Liver (tissue), 9 donors: Measurements from ENCODE around the gene JAGN1. TPM values are rescaled to one million over a fixed set of nuclear protein-coding genes. Genes with fewer than 3 reads are reported as not detected.
A peak's percentile ranks its signal among the peaks of the same experiment; 100 is the strongest.

Source experiments
- DNase-seq: peaks from one replicate; pipeline ENCODE4 v3.0.0-alpha.2; 2017; ENCODE audit warnings: low spot score
- H3K27ac ChIP-seq, 2 donors: one replicate each; pipeline ENCODE4 v1.7.0; 2013; ENCODE audit warnings: inconsistent platforms in 2 of 2, low read length in 2 of 2, control low read depth in 1 of 2, low read depth in 1 of 2, mild to moderate bottlenecking in 1 of 2
- H3K27me3 ChIP-seq, 4 donors: one replicate each; pipeline versions ENCODE4 v1.6.1 to v1.7.0; 2013; ENCODE audit warnings: low read length in 3 of 4, inconsistent platforms in 1 of 4, mild to moderate bottlenecking in 1 of 4, moderate library complexity in 1 of 4; ENCODE audit not compliant: control insufficient read depth in 4 of 4, insufficient read depth in 4 of 4
- H3K36me3 ChIP-seq, 4 donors: one replicate each; pipeline versions ENCODE4 v1.6.1 to v1.7.0; 2013; ENCODE audit warnings: low read length in 3 of 4, mild to moderate bottlenecking in 3 of 4, low read depth in 1 of 4, moderate library complexity in 1 of 4; ENCODE audit not compliant: control insufficient read depth in 4 of 4, insufficient read depth in 3 of 4
- H3K4me1 ChIP-seq, 4 donors: one replicate each; pipeline versions ENCODE4 v1.6.1 to v1.7.0; 2013; ENCODE audit warnings: low read length in 3 of 4, mild to moderate bottlenecking in 3 of 4, moderate library complexity in 1 of 4; ENCODE audit not compliant: control insufficient read depth in 4 of 4, insufficient read depth in 4 of 4
- H3K4me3 ChIP-seq, 3 donors: one replicate each; pipeline versions ENCODE4 v1.6.1 to v1.7.0; 2013; ENCODE audit warnings: low read length in 3 of 3, control low read depth in 1 of 3, low read depth in 1 of 3, mild to moderate bottlenecking in 1 of 3
- H3K9ac ChIP-seq, 2 donors: one replicate each; pipeline ENCODE4 v1.7.0; 2013; ENCODE audit warnings: low read length in 2 of 2, mild to moderate bottlenecking in 2 of 2, moderate library complexity in 2 of 2, control low read depth in 1 of 2, low read depth in 1 of 2
- H3K9me3 ChIP-seq, 4 donors: one replicate each; pipeline versions ENCODE4 v1.6.1 to v1.7.0; 2013; ENCODE audit warnings: low read length in 3 of 4; ENCODE audit not compliant: control insufficient read depth in 4 of 4
- EGR1 ChIP-seq, 2 donors: IDR thresholded peaks; 2 replicates each; pipeline ENCODE4 v1.6.1; 2016 to 2018; ENCODE audit warnings: antibody characterized with exemption in 2 of 2, low read depth in 2 of 2
- FOXA1 ChIP-seq: IDR thresholded peaks from 2 replicates; pipeline ENCODE4 v1.6.1; 2016; ENCODE audit warnings: antibody characterized with exemption
- FOXA2 ChIP-seq: IDR thresholded peaks from 2 replicates; pipeline ENCODE4 v1.6.1; 2016; ENCODE audit warnings: antibody characterized with exemption
- GABPA ChIP-seq, 2 donors: IDR thresholded peaks in 1 of 2; conservative IDR thresholded peaks in 1 of 2; 2 replicates each; pipeline ENCODE4 v1.6.1; 2016; ENCODE audit warnings: antibody characterized with exemption in 2 of 2, mild to moderate bottlenecking in 1 of 2, moderate library complexity in 1 of 2
- HNF4A ChIP-seq, 2 donors: conservative IDR thresholded peaks; 2 replicates each; pipeline ENCODE4 v1.6.1; 2016; ENCODE audit warnings: antibody characterized with exemption in 2 of 2, mild to moderate bottlenecking in 2 of 2
- HNF4G ChIP-seq: IDR thresholded peaks from 2 replicates; pipeline ENCODE4 v1.6.1; 2016; ENCODE audit warnings: antibody characterized with exemption
- JUND ChIP-seq, 2 donors: IDR thresholded peaks; 2 replicates each; pipeline ENCODE4 v1.6.1; 2016; ENCODE audit warnings: antibody characterized with exemption in 2 of 2
- NR2F2 ChIP-seq: IDR thresholded peaks from 2 replicates; pipeline ENCODE4 v1.6.1; 2016; ENCODE audit warnings: antibody characterized with exemption
- RAD21 ChIP-seq, 2 donors: IDR thresholded peaks; 2 replicates each; pipeline ENCODE4 v1.6.1; 2016; ENCODE audit warnings: antibody characterized with exemption in 2 of 2, mild to moderate bottlenecking in 2 of 2
- RXRA ChIP-seq, 2 donors: IDR thresholded peaks; 2 replicates each; pipeline ENCODE4 v1.6.1; 2017 to 2018; ENCODE audit warnings: antibody characterized with exemption in 2 of 2, mild to moderate bottlenecking in 1 of 2
- SP1 ChIP-seq: IDR thresholded peaks from 2 replicates; pipeline ENCODE4 v1.6.1; 2018; ENCODE audit warnings: antibody characterized with exemption, mild to moderate bottlenecking
- TAF1 ChIP-seq: conservative IDR thresholded peaks from 2 replicates; pipeline ENCODE4 v1.6.1; 2016; ENCODE audit warnings: antibody characterized with exemption, mild to moderate bottlenecking
- YY1 ChIP-seq: IDR thresholded peaks from 2 replicates; pipeline ENCODE4 v1.6.1; 2016; ENCODE audit warnings: antibody characterized with exemption, mild to moderate bottlenecking
- WGBS: extraction: QIAGEN DNeasy Blood & Tissue Kit; methylation state at CpG from one replicate; pipeline ENCODE4 v1.1.7; 2013; 5-methylcytosine and 5-hydroxymethylcytosine counted together
- polyA plus RNA-seq, 2 donors: library from polyadenylated mRNA; stranded (reverse) in 1 of 2; unstranded in 1 of 2; fragments of 200-250 nt in 1 of 2; fragments of >200 nt in 1 of 2; fragmentation: Nextera tagmentation in 1 of 2; extraction: Ambion mirVana in 1 of 2; gene quantifications; one replicate each; pipeline versions ENCODE4 v1.2.1 to v1.2.3, GENCODE V29; 2013 to 2015
- total RNA-seq, 2 donors: library from RNA; depleted of rRNA; stranded (reverse); fragments of >200 nt; gene quantifications; one replicate each; pipeline ENCODE4 v1.2.3, GENCODE V29; 2014
- TF ChIP-seq, protein P1 (sequence below): IDR thresholded peaks from 2 replicates; pipeline ENCODE4 v1.6.1; 2016; ENCODE audit warnings: antibody characterized with exemption
- TF ChIP-seq, protein P2 (sequence below): IDR thresholded peaks from 2 replicates; pipeline ENCODE4 v1.6.1; 2016; ENCODE audit warnings: antibody characterized with exemption, mild to moderate bottlenecking
- TF ChIP-seq, protein P3 (sequence below): IDR thresholded peaks from 2 replicates; pipeline ENCODE4 v1.6.1; 2016; ENCODE audit warnings: antibody characterized with exemption
- TF ChIP-seq, protein P4 (sequence below): fragments of 150-350 bp; IDR thresholded peaks from 2 replicates; pipeline ENCODE4 v1.5.1; 2017; ENCODE audit warnings: improper control_type of control experiment, low read depth, low read length; ENCODE audit not compliant: missing input control
- TF ChIP-seq, protein P5 (sequence below): IDR thresholded peaks from 2 replicates; pipeline ENCODE4 v1.6.1; 2016; ENCODE audit warnings: antibody characterized with exemption
- donor health status: healthy.
- donor health status: healthy.
- donor health status: healthy.
- donor health status: healthy.
- donor health status: healthy.

The JAGN1 gene
- total and polyA plus RNA-seq, 4 donors = 18.0 to 46.8 (median 30.6) TPM

DNA sequence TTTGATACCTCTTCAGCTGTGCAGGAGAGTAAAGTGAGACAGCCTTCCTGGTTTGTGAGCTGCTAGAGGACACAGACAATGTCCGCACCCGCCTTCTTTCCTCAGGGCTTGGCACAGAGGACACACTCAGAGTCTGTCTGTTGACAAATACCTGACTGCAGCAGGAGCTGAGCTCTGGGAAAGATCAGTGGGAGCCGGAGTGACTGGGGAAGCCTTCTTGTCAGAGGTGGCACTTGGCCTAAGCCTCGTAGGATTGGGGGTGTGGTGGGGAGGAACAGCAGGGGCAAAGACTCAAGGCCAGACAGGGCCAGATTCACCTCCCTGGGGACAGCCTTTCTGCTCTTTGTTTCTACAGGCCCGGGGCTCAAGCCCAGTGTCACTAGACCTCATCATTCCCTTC lies 23.2 kb downstream of the JAGN1 start:
- Histone ChIP-seq H3K4me1 (peaks cover 26 to 95% (median 73%) of the 10 kb centered on the region in 4 donors), H3K4me3 (no peak overlapping the region), H3K9me3 (no peaks in the 10 kb centered on the region), H3K9ac (peak overlapping the region in 1 of 2 donors; percentile 28), H3K27me3 (no peaks in the 10 kb centered on the region), H3K27ac (peak overlapping the region; percentile 79 to 89), H3K36me3 (no peaks in the 10 kb centered on the region)
- no peak for DNase-seq
- TF ChIP-seq FOXA2 (no peak), FOXA1 (no peak), GABPA (IDR thresholded peaks at IDR 0.05 in 1 of 2, conservative IDR thresholded peaks at IDR 0.05 in 1 of 2) (no peak), HNF4A (conservative IDR thresholded peaks at IDR 0.05) (no peak), RAD21 (IDR thresholded peaks at IDR 0.05) (no peak), HNF4G (no peak), JUND (IDR thresholded peaks at IDR 0.05) (no peak), NR2F2 (no peak), EGR1 (IDR thresholded peaks at IDR 0.05; ENCODE audit: low read depth in 2 of 2) (no peak), TAF1 (no peak), SP1 (no peak), RXRA (IDR thresholded peaks at IDR 0.05) (no peak), YY1 (no peak)
- TF ChIP-seq, protein P1, sequence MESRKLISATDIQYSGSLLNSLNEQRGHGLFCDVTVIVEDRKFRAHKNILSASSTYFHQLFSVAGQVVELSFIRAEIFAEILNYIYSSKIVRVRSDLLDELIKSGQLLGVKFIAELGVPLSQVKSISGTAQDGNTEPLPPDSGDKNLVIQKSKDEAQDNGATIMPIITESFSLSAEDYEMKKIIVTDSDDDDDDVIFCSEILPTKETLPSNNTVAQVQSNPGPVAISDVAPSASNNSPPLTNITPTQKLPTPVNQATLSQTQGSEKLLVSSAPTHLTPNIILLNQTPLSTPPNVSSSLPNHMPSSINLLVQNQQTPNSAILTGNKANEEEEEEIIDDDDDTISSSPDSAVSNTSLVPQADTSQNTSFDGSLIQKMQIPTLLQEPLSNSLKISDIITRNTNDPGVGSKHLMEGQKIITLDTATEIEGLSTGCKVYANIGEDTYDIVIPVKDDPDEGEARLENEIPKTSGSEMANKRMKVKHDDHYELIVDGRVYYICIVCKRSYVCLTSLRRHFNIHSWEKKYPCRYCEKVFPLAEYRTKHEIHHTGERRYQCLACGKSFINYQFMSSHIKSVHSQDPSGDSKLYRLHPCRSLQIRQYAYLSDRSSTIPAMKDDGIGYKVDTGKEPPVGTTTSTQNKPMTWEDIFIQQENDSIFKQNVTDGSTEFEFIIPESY = no peak
- TF ChIP-seq, protein P2, sequence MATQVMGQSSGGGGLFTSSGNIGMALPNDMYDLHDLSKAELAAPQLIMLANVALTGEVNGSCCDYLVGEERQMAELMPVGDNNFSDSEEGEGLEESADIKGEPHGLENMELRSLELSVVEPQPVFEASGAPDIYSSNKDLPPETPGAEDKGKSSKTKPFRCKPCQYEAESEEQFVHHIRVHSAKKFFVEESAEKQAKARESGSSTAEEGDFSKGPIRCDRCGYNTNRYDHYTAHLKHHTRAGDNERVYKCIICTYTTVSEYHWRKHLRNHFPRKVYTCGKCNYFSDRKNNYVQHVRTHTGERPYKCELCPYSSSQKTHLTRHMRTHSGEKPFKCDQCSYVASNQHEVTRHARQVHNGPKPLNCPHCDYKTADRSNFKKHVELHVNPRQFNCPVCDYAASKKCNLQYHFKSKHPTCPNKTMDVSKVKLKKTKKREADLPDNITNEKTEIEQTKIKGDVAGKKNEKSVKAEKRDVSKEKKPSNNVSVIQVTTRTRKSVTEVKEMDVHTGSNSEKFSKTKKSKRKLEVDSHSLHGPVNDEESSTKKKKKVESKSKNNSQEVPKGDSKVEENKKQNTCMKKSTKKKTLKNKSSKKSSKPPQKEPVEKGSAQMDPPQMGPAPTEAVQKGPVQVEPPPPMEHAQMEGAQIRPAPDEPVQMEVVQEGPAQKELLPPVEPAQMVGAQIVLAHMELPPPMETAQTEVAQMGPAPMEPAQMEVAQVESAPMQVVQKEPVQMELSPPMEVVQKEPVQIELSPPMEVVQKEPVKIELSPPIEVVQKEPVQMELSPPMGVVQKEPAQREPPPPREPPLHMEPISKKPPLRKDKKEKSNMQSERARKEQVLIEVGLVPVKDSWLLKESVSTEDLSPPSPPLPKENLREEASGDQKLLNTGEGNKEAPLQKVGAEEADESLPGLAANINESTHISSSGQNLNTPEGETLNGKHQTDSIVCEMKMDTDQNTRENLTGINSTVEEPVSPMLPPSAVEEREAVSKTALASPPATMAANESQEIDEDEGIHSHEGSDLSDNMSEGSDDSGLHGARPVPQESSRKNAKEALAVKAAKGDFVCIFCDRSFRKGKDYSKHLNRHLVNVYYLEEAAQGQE = no peak
- TF ChIP-seq, protein P3, sequence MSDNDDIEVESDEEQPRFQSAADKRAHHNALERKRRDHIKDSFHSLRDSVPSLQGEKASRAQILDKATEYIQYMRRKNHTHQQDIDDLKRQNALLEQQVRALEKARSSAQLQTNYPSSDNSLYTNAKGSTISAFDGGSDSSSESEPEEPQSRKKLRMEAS = no peak
- TF ChIP-seq, protein P4, sequence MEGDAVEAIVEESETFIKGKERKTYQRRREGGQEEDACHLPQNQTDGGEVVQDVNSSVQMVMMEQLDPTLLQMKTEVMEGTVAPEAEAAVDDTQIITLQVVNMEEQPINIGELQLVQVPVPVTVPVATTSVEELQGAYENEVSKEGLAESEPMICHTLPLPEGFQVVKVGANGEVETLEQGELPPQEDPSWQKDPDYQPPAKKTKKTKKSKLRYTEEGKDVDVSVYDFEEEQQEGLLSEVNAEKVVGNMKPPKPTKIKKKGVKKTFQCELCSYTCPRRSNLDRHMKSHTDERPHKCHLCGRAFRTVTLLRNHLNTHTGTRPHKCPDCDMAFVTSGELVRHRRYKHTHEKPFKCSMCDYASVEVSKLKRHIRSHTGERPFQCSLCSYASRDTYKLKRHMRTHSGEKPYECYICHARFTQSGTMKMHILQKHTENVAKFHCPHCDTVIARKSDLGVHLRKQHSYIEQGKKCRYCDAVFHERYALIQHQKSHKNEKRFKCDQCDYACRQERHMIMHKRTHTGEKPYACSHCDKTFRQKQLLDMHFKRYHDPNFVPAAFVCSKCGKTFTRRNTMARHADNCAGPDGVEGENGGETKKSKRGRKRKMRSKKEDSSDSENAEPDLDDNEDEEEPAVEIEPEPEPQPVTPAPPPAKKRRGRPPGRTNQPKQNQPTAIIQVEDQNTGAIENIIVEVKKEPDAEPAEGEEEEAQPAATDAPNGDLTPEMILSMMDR = no peak
- TF ChIP-seq, protein P5, sequence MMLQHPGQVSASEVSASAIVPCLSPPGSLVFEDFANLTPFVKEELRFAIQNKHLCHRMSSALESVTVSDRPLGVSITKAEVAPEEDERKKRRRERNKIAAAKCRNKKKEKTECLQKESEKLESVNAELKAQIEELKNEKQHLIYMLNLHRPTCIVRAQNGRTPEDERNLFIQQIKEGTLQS = no peak
- 39% methylated on average over 5 of the region's 5 CpGs for WGBS
